SK-N-MC (cell line): Measurements from ENCODE around the gene SRP14.

ENCODE experiments used
- EZH2 ChIP-seq: fragments of 200-600 bp; sonication (generic); IDR thresholded peaks from one replicate; pipeline ENCODE4 v1.6.1; 2017; ENCODE audit warnings: antibody characterized with exemption
- FOXP2 ChIP-seq: optimal IDR thresholded peaks from 2 replicates; pipeline ENCODE3; 2011; ENCODE audit warnings: mild to moderate bottlenecking, moderate library complexity; ENCODE audit not compliant: insufficient read depth; ENCODE audit errors: extremely low read length, control extremely low read depth

GRCh38 chr15:40008061-40008765, 30.8 kb downstream of the SRP14 start:
- TF ChIP-seq EZH2 (no peak), FOXP2 (no peak)
